ENCODE data around the gene CTSE.

DNA sequence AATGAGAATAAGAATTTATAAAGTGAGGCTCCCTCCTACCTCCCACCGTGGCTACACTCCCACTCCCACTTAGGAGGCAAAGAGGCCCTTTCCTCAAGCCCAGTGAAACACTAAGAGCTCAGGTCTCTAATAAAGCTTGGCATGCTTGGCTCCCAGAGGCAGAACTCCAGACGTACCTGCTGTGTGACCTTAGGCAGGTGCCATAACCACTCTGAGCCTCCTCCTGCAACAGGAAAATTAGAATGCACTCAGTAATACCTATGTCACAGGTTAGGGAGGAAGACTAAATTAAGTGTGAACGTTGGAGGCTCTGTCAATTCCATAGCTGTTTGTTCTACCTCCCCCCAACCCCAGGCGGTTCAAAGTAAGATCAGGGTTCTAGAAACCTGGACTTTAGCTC, 63.9 kb downstream of the CTSE start:
- TF ChIP-seq, protein P1, sequence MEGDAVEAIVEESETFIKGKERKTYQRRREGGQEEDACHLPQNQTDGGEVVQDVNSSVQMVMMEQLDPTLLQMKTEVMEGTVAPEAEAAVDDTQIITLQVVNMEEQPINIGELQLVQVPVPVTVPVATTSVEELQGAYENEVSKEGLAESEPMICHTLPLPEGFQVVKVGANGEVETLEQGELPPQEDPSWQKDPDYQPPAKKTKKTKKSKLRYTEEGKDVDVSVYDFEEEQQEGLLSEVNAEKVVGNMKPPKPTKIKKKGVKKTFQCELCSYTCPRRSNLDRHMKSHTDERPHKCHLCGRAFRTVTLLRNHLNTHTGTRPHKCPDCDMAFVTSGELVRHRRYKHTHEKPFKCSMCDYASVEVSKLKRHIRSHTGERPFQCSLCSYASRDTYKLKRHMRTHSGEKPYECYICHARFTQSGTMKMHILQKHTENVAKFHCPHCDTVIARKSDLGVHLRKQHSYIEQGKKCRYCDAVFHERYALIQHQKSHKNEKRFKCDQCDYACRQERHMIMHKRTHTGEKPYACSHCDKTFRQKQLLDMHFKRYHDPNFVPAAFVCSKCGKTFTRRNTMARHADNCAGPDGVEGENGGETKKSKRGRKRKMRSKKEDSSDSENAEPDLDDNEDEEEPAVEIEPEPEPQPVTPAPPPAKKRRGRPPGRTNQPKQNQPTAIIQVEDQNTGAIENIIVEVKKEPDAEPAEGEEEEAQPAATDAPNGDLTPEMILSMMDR (IDR thresholded peaks at IDR 0.05), result no peak
- no peak for TF ChIP-seq ZFX (IDR thresholded peaks at IDR 0.05; ENCODE audit: borderline replicate concordance)

Data from 22Rv1 (cell line).